ENCODE results near the gene RIPK3.
"Not testable (repeated sequence)": the region's sequence is repeated elsewhere in the genome, so short reads cannot be mapped to it uniquely, and the experiment has no call there.

The RIPK3 gene

GRCh38 chr14:24339284-24340151, at the start of gene RIPK3:
Gene RIPK3 (minus strand): TSS chr14:24339991. CDS start chr14:24339826, 165 bp downstream.
- DNase-seq = no peak

GRCh38 chr14:24389226-24389848, 49.5 kb upstream of the RIPK3 start:
- no peak for DNase-seq

- no peak for DNase-seq
Observed at GRCh38 chr14:24388474-24389179, 48.8 kb upstream of the RIPK3 start.

GRCh38 chr14:24387579-24387978, 47.8 kb upstream of the RIPK3 start:
- not testable (repeated sequence) for DNase-seq

- no peak for DNase-seq
Observed at GRCh38 chr14:24387009-24387345, 47.2 kb upstream of the RIPK3 start.

GRCh38 chr14:24385524-24385923, 45.7 kb upstream of the RIPK3 start:
- DNase-seq = no peak

GRCh38 chr14:24384169-24384568, 44.4 kb upstream of the RIPK3 start:
- DNase-seq = no peak

GRCh38 chr14:24382064-24382371, 42.2 kb upstream of the RIPK3 start:
- DNase-seq = no peak

GRCh38 chr14:24381363-24382063, 41.7 kb upstream of the RIPK3 start:
- DNase-seq = no peak

- DNase-seq = no peak
Observed at GRCh38 chr14:24379907-24380730, 40.3 kb upstream of the RIPK3 start.

GRCh38 chr14:24378981-24379906, 39.5 kb upstream of the RIPK3 start:
- DNase-seq = no peak

GRCh38 chr14:24378327-24378726, 38.5 kb upstream of the RIPK3 start:
- DNase-seq = no peak

- no peak for DNase-seq
Observed at GRCh38 chr14:24377657-24378056, 37.9 kb upstream of the RIPK3 start.

GRCh38 chr14:24377126-24377525, 37.3 kb upstream of the RIPK3 start:
- DNase-seq = no peak

GRCh38 chr14:24376448-24377070, 36.8 kb upstream of the RIPK3 start:
- no peak for DNase-seq

GRCh38 chr14:24372701-24373416, 33.1 kb upstream of the RIPK3 start:
- no peak for DNase-seq

- DNase-seq = not testable (repeated sequence)
Observed at GRCh38 chr14:24371605-24372004, 31.8 kb upstream of the RIPK3 start.

- DNase-seq = no peak
Observed at GRCh38 chr14:24370748-24371147, 31.0 kb upstream of the RIPK3 start.

GRCh38 chr14:24369907-24370687, 30.3 kb upstream of the RIPK3 start:
- no peak for DNase-seq
